ENCODE results near the gene FEM1B. TPM values are rescaled to one million over a fixed set of nuclear protein-coding genes. Genes with fewer than 3 reads are reported as not detected.

Gene FEM1B
- total RNA-seq, 2 experiments from 2014 or later = 35.5 to 37.3 TPM

DNA sequence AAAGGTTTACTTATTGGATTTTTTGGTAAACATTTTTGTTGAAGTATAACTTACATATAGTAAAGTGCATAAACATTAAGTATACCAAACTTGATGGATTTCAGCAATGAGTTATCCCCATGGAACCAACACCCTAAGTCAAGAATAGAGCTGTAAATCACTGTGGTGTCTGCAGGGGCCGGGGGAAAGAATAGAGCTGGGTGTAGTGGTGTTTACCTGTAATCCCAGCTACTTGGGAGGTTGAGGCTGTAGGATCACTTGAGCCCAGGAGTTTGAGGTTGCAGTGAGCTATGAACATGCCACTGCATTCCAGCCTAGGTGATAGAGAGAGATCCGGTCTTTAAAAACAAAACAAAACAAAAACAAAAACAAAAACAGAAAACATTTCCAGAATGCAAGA is 13.3 kb upstream of the FEM1B start:
- no peaks in the 10 kb centered on the region for H3K4me1 ChIP-seq (ENCODE audit: insufficient read depth, low read length, poor library complexity, severe bottlenecking)
- TF ChIP-seq, protein P1, sequence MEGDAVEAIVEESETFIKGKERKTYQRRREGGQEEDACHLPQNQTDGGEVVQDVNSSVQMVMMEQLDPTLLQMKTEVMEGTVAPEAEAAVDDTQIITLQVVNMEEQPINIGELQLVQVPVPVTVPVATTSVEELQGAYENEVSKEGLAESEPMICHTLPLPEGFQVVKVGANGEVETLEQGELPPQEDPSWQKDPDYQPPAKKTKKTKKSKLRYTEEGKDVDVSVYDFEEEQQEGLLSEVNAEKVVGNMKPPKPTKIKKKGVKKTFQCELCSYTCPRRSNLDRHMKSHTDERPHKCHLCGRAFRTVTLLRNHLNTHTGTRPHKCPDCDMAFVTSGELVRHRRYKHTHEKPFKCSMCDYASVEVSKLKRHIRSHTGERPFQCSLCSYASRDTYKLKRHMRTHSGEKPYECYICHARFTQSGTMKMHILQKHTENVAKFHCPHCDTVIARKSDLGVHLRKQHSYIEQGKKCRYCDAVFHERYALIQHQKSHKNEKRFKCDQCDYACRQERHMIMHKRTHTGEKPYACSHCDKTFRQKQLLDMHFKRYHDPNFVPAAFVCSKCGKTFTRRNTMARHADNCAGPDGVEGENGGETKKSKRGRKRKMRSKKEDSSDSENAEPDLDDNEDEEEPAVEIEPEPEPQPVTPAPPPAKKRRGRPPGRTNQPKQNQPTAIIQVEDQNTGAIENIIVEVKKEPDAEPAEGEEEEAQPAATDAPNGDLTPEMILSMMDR (conservative IDR thresholded peaks at IDR 0.05; ENCODE audit: low read length) = no peak
- no peak for TF ChIP-seq EZH2phosphoT487 (IDR thresholded peaks at IDR 0.05; ENCODE audit: borderline replicate concordance, low read depth, low read length)
- intact Hi-C loops (cut with micrococcal nuclease; ENCODE audit: unreplicated experiment) = no loop called here
- H3K4me3 ChIP-seq (ENCODE audit: low read depth, low read length, poor library complexity, severe bottlenecking) = no peak overlapping the region
- no peaks in the 10 kb centered on the region for H4K20me1 ChIP-seq (ENCODE audit: insufficient read depth, low read length)
- no peak overlapping the region for H2AFZ ChIP-seq (ENCODE audit: low read length)
- H3K36me3 ChIP-seq (ENCODE audit: insufficient read depth, low read length) = no peaks in the 10 kb centered on the region
- ChIA-PET POLR2A (no interaction called here), CTCF (ENCODE audit: unreplicated experiment) (no interaction called here)
- no peaks in the 10 kb centered on the region for H3K79me2 ChIP-seq (ENCODE audit: insufficient read depth, low read depth, low read length)
- no peak for DNase-seq (ENCODE audit: low spot score)
- no TSS peak for BruUV-seq (replicated peaks)
- no peaks in the 10 kb centered on the region for H3K9me2 ChIP-seq (ENCODE audit: insufficient read depth, low read length)
- H3K4me2 ChIP-seq (ENCODE audit: low read length) = no peak overlapping the region
- no peak overlapping the region for H3K27ac ChIP-seq (ENCODE audit: low read depth, low read length, poor library complexity, severe bottlenecking)
- no peaks in the 10 kb centered on the region for H3K9me3 ChIP-seq (ENCODE audit: low read length)

GRCh38 chr15:68265081-68265480 is 12.5 kb upstream of the FEM1B start:
- intact Hi-C loops (cut with micrococcal nuclease; ENCODE audit: unreplicated experiment) = no loop called here
- H3K4me2 ChIP-seq (ENCODE audit: low read length) = no peak overlapping the region
- TF ChIP-seq EZH2phosphoT487 (IDR thresholded peaks at IDR 0.05; ENCODE audit: borderline replicate concordance, low read depth, low read length) = no peak
- TF ChIP-seq, protein P1 (conservative IDR thresholded peaks at IDR 0.05; ENCODE audit: low read length) = no peak
- no TSS peak for BruUV-seq (replicated peaks)
- no peaks in the 10 kb centered on the region for H3K9me3 ChIP-seq (ENCODE audit: low read length)
- H3K27ac ChIP-seq (ENCODE audit: low read depth, low read length, poor library complexity, severe bottlenecking) = no peak overlapping the region
- no peaks in the 10 kb centered on the region for H3K9me2 ChIP-seq (ENCODE audit: insufficient read depth, low read length)
- ChIA-PET POLR2A (no interaction called here), CTCF (ENCODE audit: unreplicated experiment) (no interaction called here)
- H2AFZ ChIP-seq (ENCODE audit: low read length) = no peak overlapping the region
- H3K36me3 ChIP-seq (ENCODE audit: insufficient read depth, low read length) = no peaks in the 10 kb centered on the region
- H3K79me2 ChIP-seq (ENCODE audit: insufficient read depth, low read depth, low read length) = no peaks in the 10 kb centered on the region
- no peak for DNase-seq (ENCODE audit: low spot score)
- no peaks in the 10 kb centered on the region for H4K20me1 ChIP-seq (ENCODE audit: insufficient read depth, low read length)
- no peak overlapping the region for H3K4me3 ChIP-seq (ENCODE audit: low read depth, low read length, poor library complexity, severe bottlenecking)
- H3K4me1 ChIP-seq (ENCODE audit: insufficient read depth, low read length, poor library complexity, severe bottlenecking) = no peaks in the 10 kb centered on the region

- Histone ChIP-seq H3K4me2 (ENCODE audit: low read length) (no peak overlapping the region), H3K9me2 (ENCODE audit: insufficient read depth, low read length) (no peaks in the 10 kb centered on the region), H3K4me3 (ENCODE audit: low read depth, low read length, poor library complexity, severe bottlenecking) (no peak overlapping the region), H3K79me2 (ENCODE audit: insufficient read depth, low read depth, low read length) (no peaks in the 10 kb centered on the region), H3K9me3 (ENCODE audit: low read length) (no peaks in the 10 kb centered on the region), H3K27ac (ENCODE audit: low read depth, low read length, poor library complexity, severe bottlenecking) (no peak overlapping the region), H3K36me3 (ENCODE audit: insufficient read depth, low read length) (no peaks in the 10 kb centered on the region), H3K4me1 (ENCODE audit: insufficient read depth, low read length, poor library complexity, severe bottlenecking) (no peaks in the 10 kb centered on the region), H2AFZ (ENCODE audit: low read length) (no peak overlapping the region), H4K20me1 (ENCODE audit: insufficient read depth, low read length) (no peaks in the 10 kb centered on the region)
- CTCF ChIA-PET (ENCODE audit: unreplicated experiment) = no interaction called here
- no peak for TF ChIP-seq EZH2phosphoT487 (IDR thresholded peaks at IDR 0.05; ENCODE audit: borderline replicate concordance, low read depth, low read length)
- TF ChIP-seq, protein P1 (conservative IDR thresholded peaks at IDR 0.05; ENCODE audit: low read length) = no peak
- intact Hi-C loops (cut with micrococcal nuclease; ENCODE audit: unreplicated experiment) = no loop called here
- DNase-seq (ENCODE audit: low spot score) = no peak
- BruUV-seq (replicated peaks) = no TSS peak
- POLR2A ChIA-PET = no interaction called here
Observed at GRCh38 chr15:68265674-68266073, 11.9 kb upstream of the FEM1B start.

All from OCI-LY7 (cell line).